ENCODE results near the gene SLC9A4.

SLC9A4 gene

DNA sequence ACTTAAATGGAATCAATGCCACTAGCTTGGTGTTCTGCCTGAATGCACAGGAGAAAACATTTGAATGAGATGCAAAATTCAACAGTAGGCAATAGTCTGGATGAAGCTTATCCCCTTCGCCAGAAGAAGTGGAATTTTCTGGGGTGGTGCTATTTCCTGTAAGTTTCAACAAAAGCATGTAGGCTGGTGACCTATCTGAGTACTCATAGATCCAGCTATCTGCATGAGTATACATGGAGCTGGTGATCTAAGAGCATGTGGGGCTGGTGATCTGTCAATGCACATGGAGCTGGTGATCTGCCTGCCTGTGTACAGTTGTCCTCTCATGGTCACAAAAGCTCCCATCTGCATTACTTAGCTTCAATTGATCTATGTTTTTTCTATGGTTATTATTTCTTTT lies 71.2 kb downstream of the SLC9A4 start:
- Histone ChIP-seq H3K27me3 (ENCODE audit: low read length) (no peaks in the 10 kb centered on the region), H3K9me2 (replicated peaks; ENCODE audit: insufficient read depth, low read length) (no peaks in the 10 kb centered on the region), H3K4me3 (ENCODE audit: insufficient read depth, low read length, poor library complexity, severe bottlenecking) (no peak overlapping the region), H3K79me2 (ENCODE audit: insufficient read depth, low read length) (no peaks in the 10 kb centered on the region), H3F3A (ENCODE audit: insufficient read depth) (no peaks in the 10 kb centered on the region), H3K27ac (ENCODE audit: low read depth, low read length) (no peak overlapping the region), H3K9ac (ENCODE audit: low read length) (no peak overlapping the region), H2AFZ (ENCODE audit: low read depth, low read length, severe bottlenecking) (no peak overlapping the region), H3K36me3 (ENCODE audit: low read length) (no peaks in the 10 kb centered on the region), H3K4me2 (ENCODE audit: low read depth, low read length, poor library complexity, severe bottlenecking) (no peak overlapping the region), H3K9me3 (ENCODE audit: insufficient read depth, low read length) (no peaks in the 10 kb centered on the region), H4K20me1 (ENCODE audit: low read depth, low read length) (no peaks in the 10 kb centered on the region)
- TF ChIP-seq, protein P1, sequence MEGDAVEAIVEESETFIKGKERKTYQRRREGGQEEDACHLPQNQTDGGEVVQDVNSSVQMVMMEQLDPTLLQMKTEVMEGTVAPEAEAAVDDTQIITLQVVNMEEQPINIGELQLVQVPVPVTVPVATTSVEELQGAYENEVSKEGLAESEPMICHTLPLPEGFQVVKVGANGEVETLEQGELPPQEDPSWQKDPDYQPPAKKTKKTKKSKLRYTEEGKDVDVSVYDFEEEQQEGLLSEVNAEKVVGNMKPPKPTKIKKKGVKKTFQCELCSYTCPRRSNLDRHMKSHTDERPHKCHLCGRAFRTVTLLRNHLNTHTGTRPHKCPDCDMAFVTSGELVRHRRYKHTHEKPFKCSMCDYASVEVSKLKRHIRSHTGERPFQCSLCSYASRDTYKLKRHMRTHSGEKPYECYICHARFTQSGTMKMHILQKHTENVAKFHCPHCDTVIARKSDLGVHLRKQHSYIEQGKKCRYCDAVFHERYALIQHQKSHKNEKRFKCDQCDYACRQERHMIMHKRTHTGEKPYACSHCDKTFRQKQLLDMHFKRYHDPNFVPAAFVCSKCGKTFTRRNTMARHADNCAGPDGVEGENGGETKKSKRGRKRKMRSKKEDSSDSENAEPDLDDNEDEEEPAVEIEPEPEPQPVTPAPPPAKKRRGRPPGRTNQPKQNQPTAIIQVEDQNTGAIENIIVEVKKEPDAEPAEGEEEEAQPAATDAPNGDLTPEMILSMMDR (IDR thresholded peaks at IDR 0.05; ENCODE audit: insufficient read depth, low read length, poor library complexity, severe bottlenecking) = no peak
- no peak for TF ChIP-seq EZH2phosphoT487 (conservative IDR thresholded peaks at IDR 0.05; ENCODE audit: low read length)

DNA sequence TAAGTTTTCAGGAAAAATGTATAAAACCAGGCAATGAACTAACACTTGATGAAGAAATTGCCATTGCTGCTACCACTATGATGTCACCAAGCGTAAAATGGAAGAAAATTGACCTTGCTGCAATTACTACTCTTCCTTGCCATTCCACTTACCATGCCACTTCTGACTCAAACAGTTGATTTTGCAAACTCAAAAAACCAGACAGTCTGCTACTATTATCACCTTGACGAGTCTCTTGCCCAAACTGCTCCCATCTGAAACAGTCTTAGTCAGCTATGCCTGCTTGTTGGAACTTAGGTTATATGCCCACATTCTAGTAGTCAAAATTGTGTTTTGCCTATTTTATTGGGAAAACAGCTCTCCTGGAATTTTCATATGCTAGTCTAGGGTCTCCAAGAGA lies 74.4 kb downstream of the SLC9A4 start:
- Histone ChIP-seq H3K27ac (ENCODE audit: low read depth, low read length) (no peak overlapping the region), H2AFZ (ENCODE audit: low read depth, low read length, severe bottlenecking) (no peak overlapping the region), H3K9ac (ENCODE audit: low read length) (no peak overlapping the region), H3K9me3 (ENCODE audit: insufficient read depth, low read length) (no peaks in the 10 kb centered on the region), H3K4me3 (ENCODE audit: insufficient read depth, low read length, poor library complexity, severe bottlenecking) (no peak overlapping the region), H4K20me1 (ENCODE audit: low read depth, low read length) (no peaks in the 10 kb centered on the region), H3K79me2 (ENCODE audit: insufficient read depth, low read length) (no peaks in the 10 kb centered on the region), H3K27me3 (ENCODE audit: low read length) (no peaks in the 10 kb centered on the region), H3K4me2 (ENCODE audit: low read depth, low read length, poor library complexity, severe bottlenecking) (no peak overlapping the region), H3K9me2 (replicated peaks; ENCODE audit: insufficient read depth, low read length) (no peaks in the 10 kb centered on the region), H3F3A (ENCODE audit: insufficient read depth) (no peaks in the 10 kb centered on the region), H3K36me3 (ENCODE audit: low read length) (no peaks in the 10 kb centered on the region)
- TF ChIP-seq EZH2phosphoT487 (conservative IDR thresholded peaks at IDR 0.05; ENCODE audit: low read length) = no peak
- TF ChIP-seq, protein P1 (IDR thresholded peaks at IDR 0.05; ENCODE audit: insufficient read depth, low read length, poor library complexity, severe bottlenecking) = no peak

DNA sequence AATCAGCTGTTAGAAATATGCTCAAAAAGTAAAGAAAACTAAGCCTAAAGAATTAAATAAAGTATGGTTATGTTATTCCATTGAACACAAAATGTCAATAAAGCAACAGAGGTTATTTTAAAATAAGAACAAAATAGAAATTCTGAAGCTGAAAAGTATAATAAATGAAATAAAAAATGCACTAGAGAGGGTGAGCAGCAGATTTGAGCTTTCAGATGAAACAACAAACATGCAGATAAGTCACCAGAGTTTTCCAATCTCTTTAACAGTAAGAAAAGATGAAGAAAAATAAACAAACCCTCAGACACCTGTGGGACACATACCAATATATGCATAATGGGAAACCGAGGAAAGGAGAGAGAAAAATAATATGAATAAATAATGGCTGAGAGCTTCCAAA lies 76.0 kb downstream of the SLC9A4 start:
- no peaks in the 10 kb centered on the region for H3F3A ChIP-seq (ENCODE audit: insufficient read depth)
- H3K9me2 ChIP-seq (replicated peaks; ENCODE audit: insufficient read depth, low read length) = no peaks in the 10 kb centered on the region
- H3K27me3 ChIP-seq (ENCODE audit: low read length) = no peaks in the 10 kb centered on the region
- H4K20me1 ChIP-seq (ENCODE audit: low read depth, low read length) = no peaks in the 10 kb centered on the region
- H3K36me3 ChIP-seq (ENCODE audit: low read length) = no peaks in the 10 kb centered on the region
- no peak overlapping the region for H3K27ac ChIP-seq (ENCODE audit: low read depth, low read length)
- no peak overlapping the region for H3K4me3 ChIP-seq (ENCODE audit: insufficient read depth, low read length, poor library complexity, severe bottlenecking)
- H2AFZ ChIP-seq (ENCODE audit: low read depth, low read length, severe bottlenecking) = no peak overlapping the region
- no peak for TF ChIP-seq EZH2phosphoT487 (conservative IDR thresholded peaks at IDR 0.05; ENCODE audit: low read length)
- TF ChIP-seq, protein P1 (IDR thresholded peaks at IDR 0.05; ENCODE audit: insufficient read depth, low read length, poor library complexity, severe bottlenecking) = no peak
- H3K4me2 ChIP-seq (ENCODE audit: low read depth, low read length, poor library complexity, severe bottlenecking) = no peak overlapping the region
- no peaks in the 10 kb centered on the region for H3K79me2 ChIP-seq (ENCODE audit: insufficient read depth, low read length)
- no peaks in the 10 kb centered on the region for H3K9me3 ChIP-seq (ENCODE audit: insufficient read depth, low read length)
- no peak overlapping the region for H3K9ac ChIP-seq (ENCODE audit: low read length)

All from SU-DHL-6 (cell line).